GM18499 (cell line): Measurements from ENCODE around the gene BSDC1.
"Not testable (repeated sequence)": the region's sequence is repeated elsewhere in the genome, so short reads cannot be mapped to it uniquely, and the experiment has no call there.

Experiments
- ATAC-seq: cut with Tn5 transposase; IDR thresholded peaks from one replicate; pipeline ENCODE4 v1.9.1; 2021; ENCODE audit warnings: moderate number of reproducible peaks; ENCODE audit not compliant: insufficient read depth, unreplicated experiment

The BSDC1 gene, protein sequence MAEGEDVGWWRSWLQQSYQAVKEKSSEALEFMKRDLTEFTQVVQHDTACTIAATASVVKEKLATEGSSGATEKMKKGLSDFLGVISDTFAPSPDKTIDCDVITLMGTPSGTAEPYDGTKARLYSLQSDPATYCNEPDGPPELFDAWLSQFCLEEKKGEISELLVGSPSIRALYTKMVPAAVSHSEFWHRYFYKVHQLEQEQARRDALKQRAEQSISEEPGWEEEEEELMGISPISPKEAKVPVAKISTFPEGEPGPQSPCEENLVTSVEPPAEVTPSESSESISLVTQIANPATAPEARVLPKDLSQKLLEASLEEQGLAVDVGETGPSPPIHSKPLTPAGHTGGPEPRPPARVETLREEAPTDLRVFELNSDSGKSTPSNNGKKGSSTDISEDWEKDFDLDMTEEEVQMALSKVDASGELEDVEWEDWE

DNA sequence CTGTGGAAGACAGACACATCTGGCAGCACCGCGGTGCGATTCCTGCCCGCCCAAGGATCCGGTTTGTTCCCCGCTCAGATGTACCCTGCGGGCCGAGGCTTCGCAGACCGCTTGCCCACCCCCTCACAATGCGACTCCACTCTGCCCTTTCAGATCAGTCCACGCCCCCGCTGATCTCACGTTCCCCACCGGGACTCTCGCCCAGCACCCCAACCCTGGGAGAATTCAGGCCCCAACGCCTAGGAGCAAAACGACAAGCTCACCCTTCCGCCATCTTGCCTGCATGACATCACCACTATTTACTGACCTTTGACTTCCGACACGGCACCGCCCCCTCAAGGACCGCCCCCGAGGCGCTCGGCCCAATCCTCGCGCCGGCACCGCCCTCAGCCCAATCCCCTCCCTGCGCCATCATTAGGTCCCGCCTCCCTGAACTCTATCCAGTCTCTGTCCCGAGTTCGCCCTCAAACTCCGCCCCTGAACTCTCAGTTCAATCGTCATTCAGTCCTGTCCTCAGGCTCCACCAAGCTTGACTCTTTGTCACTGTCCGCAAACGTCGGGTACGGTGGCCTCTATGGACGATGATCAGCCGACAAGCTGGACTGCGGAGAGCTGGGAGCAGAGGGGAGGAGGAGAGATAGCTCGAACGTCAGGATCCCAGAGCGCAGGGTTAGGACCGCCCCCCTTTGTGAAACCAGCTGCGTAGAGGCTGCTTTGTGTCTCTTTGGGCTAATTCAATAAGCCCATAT is at the start of gene BSDC1:
BSDC1 (minus strand) TSS at position 301 of the 749 bp plus-strand sequence; CDS start at position 274, 27 bp downstream.
- peak; percentile 90 for ATAC-seq

GRCh38 chr1:32441467-32441866 is 47.2 kb upstream of the BSDC1 start:
- ATAC-seq: not testable (repeated sequence)

GRCh38 chr1:32438777-32439176 is 44.5 kb upstream of the BSDC1 start:
- not testable (repeated sequence) for ATAC-seq

DNA sequence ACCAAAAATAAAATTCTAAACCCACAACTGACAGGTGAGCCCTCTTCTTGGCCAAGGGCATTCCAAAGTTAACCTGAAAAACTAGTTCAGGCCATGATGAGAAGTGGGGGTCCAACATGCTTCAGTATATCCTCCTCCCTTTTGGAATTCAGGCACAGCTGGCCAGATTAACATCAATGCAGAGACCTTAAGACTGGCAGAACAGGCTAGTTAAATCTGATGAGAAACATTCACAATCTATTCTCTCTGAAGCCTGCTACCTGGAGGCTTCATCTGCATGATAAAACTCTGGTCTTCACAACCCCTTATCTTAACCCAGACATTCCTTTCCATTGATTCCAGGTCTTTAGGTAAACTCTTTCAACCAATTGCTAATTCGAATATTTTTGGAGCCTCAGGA is 43.9 kb upstream of the BSDC1 start:
- no peak for ATAC-seq

DNA sequence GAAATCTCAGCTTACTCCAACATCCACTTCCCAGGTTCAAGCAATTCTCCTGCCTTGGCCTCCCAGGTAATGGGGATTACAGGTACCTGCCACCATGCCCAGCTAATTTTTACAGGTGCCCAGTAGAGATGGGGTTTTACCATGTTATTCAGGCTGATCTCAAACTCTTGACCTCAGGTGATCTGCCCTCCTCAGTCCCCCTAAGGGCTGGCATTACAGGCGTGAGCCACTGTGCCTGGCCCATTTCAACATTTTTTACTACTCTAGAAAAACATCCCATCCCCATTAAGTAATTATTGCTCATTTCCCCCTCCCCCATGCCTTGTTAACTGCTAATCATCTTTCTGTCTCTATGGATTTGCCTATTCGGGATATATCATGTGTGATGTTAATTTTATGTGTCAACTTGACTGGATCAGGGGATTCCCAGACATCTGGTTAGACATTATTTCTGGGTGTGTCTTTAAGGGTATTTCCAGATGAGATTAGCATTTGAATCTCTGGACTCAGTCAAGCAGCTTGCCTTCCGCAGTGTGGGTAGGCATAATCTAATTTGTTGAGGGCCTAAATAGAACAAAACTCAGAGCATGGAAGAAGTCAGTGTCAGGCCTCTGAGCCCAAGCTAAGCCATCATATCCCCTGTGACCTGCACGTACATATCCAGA is 37.6 kb upstream of the BSDC1 start:
- no peak for ATAC-seq

DNA sequence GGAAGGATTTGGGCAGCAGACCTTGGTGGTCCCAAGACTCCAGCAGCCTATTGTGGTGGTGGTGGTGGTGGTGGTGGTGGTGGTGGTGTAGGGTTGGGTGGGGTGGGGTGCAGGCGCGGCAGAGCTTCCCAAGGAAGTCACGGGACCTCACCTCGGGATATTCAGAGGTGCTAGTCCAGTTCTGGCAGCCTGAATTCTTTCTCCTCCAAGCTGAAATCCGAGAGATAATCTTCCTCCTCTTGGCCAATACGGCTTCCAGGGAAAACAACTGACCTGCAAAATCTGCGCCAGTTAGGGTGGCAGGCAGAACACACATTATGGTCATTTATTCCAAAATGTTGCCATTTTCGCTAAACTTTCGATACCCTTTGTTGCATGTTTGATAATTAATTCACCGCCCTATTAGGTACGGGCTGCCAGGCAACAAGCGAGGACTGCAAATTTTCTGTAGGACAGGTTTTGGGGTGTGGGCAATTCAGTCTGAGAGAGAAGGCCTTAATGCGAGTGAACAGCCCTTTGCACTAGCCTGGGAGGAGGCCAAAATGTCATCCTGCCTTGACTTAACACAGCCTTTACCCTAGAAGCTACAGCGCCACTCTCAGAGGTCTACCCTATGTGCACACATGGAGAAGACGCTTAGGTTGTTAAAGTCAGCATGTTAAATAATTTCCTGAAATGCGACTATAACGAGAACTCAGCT is 33.2 kb upstream of the BSDC1 start:
- no peak for ATAC-seq

- no peak for ATAC-seq
Observed at GRCh38 chr1:32426489-32427255, 32.4 kb upstream of the BSDC1 start.

DNA sequence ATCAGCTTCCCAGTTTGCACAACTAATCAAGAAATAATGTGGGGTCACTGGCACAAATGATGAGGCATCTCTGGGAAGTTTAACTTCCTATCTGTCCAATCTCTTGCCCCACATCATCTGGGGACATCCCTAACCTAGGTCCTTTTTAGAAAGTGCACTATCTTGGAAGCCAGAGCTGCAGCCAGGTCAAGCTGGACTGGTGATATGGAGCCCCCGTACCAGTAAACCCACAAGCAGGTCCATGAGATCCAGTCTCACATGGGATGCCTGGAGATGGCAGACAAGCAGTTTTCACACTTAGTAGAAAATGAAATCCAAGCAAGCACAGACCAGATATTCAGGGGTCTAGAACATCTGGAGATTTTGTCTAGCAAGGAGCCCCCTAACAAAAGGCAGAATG is 27.5 kb upstream of the BSDC1 start:
- ATAC-seq: no peak

DNA sequence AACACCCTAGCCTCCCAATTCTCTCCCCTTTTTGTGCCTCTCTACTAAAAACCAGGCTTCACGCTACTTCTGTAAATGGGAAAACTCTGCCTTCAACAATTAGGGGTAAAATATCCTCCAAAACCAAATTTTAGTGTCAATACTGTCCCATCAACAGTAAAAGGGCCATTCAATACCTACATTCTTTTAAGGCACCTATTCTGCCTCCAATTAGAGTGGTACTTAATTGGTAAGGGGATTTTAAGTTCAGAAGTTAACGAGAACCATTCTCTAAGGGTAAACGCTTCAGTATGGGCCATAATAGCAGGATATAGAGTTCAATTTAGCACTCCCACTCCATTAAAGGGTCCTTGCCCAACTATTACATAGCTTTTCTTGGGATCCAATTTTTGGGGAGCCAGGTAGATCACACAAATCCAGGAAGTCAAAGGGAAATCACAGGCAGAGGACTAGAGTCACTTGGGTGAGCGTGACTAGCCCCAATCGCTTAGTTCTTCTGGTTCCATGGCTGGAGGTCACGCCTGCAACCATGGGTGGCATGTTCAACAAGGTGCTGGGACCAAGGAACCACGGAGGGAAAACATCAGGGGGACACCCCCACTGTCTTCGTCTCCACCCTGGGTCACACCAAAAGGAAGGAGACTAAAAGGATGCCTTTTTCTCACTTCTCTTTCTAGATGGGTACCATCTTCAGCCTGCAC is 20.1 kb upstream of the BSDC1 start:
- no peak for ATAC-seq

DNA sequence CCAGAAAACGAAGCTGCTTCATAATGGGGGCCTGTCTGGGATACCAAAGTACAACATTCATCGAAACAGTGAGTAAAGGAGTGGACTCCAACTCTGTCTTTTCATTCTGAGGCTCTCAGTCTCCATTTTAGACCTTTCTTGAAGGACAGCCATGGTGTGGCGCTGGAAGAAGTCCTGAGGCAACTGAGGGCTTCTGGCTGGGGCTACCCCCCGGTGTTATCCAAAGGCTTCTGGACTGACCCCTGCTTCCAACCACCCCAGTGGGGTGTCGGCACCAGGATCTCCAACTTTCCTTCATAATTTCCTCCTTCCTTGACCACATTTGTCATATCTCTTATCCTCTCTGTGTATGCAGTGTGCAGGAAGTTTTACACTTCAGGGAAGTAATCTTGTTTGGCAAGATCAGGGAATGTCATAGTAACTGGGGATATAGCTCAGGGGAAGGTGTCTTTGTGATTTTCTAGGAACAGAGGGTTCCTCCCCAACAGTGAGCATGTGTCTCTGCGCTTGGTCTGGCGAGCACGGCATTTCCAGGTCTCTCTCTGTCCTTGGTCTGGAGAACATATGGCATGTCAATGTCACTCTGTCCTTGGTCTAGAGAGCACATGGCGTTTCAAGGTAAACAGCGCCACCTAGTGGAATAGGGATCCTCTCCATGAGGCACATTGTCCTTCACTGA is 19.4 kb upstream of the BSDC1 start:
- ATAC-seq: no peak

- ATAC-seq: no peak
Observed at GRCh38 chr1:32411261-32411660, 17.0 kb upstream of the BSDC1 start.

DNA sequence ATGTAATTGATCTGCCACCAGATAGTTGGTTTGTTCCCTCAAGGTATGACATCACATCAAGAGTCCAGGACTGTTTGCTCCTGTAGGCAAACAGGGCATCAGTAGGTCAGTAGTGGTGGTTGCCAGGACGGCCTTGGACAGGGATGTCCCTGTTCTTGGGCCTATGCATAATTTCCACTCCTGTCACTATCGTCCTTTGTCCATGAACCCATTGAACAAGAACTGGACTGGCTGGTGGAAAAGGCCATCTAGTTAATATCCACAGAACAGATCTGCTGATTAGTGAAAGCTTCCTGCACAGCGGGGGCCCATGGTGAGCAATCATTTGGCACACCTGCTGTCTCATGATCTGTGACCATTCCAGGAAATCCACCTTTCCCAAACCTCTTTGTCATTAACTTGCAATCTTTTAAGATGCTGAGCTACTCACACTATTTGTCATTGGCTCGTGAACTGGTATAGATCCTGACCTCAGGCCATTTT is 12.4 kb upstream of the BSDC1 start:
- no peak for ATAC-seq

- no peak for ATAC-seq
Observed at GRCh38 chr1:32405672-32406467, 11.6 kb upstream of the BSDC1 start.

DNA sequence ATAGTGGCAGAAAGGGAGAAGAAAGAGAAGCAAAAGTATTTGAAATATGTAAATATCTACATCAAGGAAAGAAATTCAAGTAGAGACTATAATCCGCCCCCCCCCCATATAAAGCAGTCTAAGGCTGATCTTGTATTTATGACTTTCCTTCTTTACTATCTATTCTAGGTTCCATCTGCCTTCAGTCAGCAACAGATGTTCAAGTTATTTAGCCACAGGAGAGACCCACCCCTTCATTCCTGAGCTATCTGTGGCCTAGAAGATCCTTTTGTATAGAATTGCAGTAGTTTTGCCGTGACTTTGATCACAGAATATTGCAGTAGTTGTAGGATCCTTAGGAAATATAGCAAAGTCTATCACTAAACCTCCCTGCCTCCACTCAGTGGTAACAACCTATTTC is 10.7 kb upstream of the BSDC1 start:
- ATAC-seq: no peak

DNA sequence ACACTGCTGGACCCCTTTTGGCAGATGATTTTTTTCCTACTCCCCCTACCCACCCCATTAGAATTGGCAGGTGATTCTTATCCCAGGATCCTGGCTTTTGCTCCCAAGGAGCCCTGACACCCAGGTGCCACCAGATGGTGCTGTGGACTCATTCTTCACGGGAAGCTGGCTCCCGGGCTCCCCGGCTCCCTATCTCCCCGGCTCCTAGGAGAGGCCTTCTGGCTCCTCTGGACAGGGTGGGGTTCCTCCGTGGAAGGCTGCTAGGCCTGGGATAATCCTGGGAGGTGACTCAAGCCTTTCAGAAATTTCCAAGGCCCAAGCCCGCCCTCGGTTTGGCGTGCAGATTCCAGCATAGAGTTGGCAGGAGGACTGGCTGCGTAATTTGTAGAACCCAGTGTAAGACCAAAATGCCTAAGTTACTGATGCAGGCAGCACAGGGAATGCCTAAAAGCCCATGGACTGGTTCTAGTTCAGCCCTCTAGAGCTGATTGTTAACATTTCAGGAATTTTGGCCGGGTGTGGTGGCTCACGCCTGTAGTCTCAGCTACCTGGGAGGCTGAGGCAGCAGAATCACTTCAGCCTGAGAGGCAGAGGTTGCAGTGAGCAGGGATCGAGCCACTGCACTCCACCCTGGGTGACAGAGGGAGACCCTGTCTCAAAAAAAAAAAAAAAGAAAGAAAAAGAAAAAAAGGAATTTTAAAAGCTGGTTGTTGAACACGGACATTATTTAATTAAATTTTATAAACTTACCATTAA is 6.8 kb upstream of the BSDC1 start:
- ATAC-seq: no peak

DNA sequence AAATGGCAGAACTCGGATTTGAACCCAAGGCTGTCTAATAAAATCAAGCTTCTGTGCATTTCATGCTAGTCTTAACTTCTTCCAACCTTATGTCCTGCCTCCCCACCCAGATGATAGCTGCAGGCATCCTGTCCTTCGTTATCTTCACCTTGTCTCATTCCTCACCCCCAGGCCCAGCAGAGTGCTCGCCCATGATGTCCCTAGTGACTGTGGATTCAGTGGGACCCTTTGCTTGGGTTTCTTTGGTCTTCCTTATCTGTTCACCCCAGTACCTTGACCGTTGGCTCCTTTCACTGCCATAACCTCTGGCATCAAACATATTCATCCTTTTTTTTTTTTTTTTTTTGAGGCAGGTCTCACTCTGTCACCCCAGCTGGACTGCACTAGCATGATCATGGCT is 5.6 kb upstream of the BSDC1 start:
- no peak for ATAC-seq

GRCh38 chr1:32398401-32398800 is 4.2 kb upstream of the BSDC1 start:
- ATAC-seq: no peak
